H1 (cell line): ENCODE measurements around the gene RBM44.

Source experiments
- ASH2L ChIP-seq: fragments of 200-600, 300-600 bp; sonication (generic); IDR thresholded peaks from one replicate; pipeline ENCODE4 v1.7.1; 2017; ENCODE audit warnings: low read length
- FOSL1 ChIP-seq: IDR thresholded peaks from 2 replicates; pipeline ENCODE4 v1.6.1; 2011; ENCODE audit warnings: mild to moderate bottlenecking, low read depth, low read length, moderate library complexity; ENCODE audit not compliant: insufficient read depth
- GABPA ChIP-seq: IDR thresholded peaks from 2 replicates; pipeline ENCODE4 v1.6.1; 2011; ENCODE audit warnings: mild to moderate bottlenecking, low read length, moderate library complexity, borderline replicate concordance; ENCODE audit not compliant: insufficient read depth
- POLR2AphosphoS5 ChIP-seq: IDR thresholded peaks from 2 replicates; pipeline ENCODE4 v1.6.1; 2011; ENCODE audit warnings: low read depth, low read length
- RAD21 ChIP-seq, 2 experiments: IDR thresholded peaks in 1 of 2; conservative IDR thresholded peaks in 1 of 2; 2 replicates each; pipeline ENCODE4 v1.6.1; 2011; ENCODE audit warnings: low read depth in 2 of 2, low read length in 2 of 2, improper control_type of control experiment in 1 of 2, inconsistent platforms in 1 of 2, mild to moderate bottlenecking in 1 of 2, moderate library complexity in 1 of 2
- TF ChIP-seq, protein P1 (sequence below), 3 experiments: IDR thresholded peaks; 1 replicate in 2 of 3; 2 replicates in 1 of 3; pipeline versions ENCODE4 v1.5.1 to v1.6.1; 2011; ENCODE audit warnings: low read length in 3 of 3, mild to moderate bottlenecking in 3 of 3, inconsistent platforms in 2 of 3, low read depth in 1 of 3, moderate library complexity in 1 of 3; ENCODE audit not compliant: insufficient read depth in 1 of 3; ENCODE audit errors: control extremely low read depth in 1 of 3
- TF ChIP-seq, protein P2 (sequence below): IDR thresholded peaks from 2 replicates; pipeline ENCODE4 v1.6.1; 2011; ENCODE audit warnings: low read length, improper control_type of control experiment

DNA sequence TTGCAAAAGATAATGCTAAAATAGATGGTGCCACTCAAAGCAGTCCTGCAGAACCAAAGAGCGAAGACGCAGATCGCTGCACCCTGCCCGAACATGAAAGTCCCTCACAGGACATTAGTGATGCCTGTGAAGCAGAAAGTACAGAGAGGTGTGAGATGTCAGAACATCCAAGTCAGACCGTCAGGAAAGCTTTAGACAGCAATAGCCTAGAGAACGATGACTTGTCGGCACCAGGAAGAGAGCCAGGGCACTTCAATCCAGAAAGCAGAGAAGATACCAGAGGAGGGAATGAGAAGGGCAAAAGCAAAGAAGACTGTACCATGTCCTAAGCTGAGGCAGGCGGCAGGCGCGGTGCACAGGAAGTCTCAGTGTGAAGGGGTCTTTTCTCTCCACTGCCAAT lies 34.8 kb upstream of the RBM44 start:
- TF ChIP-seq POLR2AphosphoS5 (no peak), ASH2L (no peak), GABPA (no peak), FOSL1 (no peak), RAD21 (IDR thresholded peaks at IDR 0.05 in 1 of 2, conservative IDR thresholded peaks at IDR 0.05 in 1 of 2; ENCODE audit: low read depth in 2 of 2, low read length in 2 of 2) (no peak)
- TF ChIP-seq, protein P1, sequence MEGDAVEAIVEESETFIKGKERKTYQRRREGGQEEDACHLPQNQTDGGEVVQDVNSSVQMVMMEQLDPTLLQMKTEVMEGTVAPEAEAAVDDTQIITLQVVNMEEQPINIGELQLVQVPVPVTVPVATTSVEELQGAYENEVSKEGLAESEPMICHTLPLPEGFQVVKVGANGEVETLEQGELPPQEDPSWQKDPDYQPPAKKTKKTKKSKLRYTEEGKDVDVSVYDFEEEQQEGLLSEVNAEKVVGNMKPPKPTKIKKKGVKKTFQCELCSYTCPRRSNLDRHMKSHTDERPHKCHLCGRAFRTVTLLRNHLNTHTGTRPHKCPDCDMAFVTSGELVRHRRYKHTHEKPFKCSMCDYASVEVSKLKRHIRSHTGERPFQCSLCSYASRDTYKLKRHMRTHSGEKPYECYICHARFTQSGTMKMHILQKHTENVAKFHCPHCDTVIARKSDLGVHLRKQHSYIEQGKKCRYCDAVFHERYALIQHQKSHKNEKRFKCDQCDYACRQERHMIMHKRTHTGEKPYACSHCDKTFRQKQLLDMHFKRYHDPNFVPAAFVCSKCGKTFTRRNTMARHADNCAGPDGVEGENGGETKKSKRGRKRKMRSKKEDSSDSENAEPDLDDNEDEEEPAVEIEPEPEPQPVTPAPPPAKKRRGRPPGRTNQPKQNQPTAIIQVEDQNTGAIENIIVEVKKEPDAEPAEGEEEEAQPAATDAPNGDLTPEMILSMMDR (IDR thresholded peaks at IDR 0.05; ENCODE audit: control extremely low read depth in 1 of 3, insufficient read depth in 1 of 3, low read depth in 1 of 3, low read length in 3 of 3) = no peak
- TF ChIP-seq, protein P2, sequence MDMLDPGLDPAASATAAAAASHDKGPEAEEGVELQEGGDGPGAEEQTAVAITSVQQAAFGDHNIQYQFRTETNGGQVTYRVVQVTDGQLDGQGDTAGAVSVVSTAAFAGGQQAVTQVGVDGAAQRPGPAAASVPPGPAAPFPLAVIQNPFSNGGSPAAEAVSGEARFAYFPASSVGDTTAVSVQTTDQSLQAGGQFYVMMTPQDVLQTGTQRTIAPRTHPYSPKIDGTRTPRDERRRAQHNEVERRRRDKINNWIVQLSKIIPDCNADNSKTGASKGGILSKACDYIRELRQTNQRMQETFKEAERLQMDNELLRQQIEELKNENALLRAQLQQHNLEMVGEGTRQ = no peak
